Retina (tissue), 1 donor: ENCODE measurements around the gene ARL5B.
"Not testable (repeated sequence)": the region's sequence is repeated elsewhere in the genome, so short reads cannot be mapped to it uniquely, and the experiment has no call there.

ENCODE experiments used
- DNase-seq: peaks from one replicate; pipeline ENCODE4 v3.0.0-alpha.2; 2016

The ARL5B gene, protein sequence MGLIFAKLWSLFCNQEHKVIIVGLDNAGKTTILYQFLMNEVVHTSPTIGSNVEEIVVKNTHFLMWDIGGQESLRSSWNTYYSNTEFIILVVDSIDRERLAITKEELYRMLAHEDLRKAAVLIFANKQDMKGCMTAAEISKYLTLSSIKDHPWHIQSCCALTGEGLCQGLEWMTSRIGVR

DNA sequence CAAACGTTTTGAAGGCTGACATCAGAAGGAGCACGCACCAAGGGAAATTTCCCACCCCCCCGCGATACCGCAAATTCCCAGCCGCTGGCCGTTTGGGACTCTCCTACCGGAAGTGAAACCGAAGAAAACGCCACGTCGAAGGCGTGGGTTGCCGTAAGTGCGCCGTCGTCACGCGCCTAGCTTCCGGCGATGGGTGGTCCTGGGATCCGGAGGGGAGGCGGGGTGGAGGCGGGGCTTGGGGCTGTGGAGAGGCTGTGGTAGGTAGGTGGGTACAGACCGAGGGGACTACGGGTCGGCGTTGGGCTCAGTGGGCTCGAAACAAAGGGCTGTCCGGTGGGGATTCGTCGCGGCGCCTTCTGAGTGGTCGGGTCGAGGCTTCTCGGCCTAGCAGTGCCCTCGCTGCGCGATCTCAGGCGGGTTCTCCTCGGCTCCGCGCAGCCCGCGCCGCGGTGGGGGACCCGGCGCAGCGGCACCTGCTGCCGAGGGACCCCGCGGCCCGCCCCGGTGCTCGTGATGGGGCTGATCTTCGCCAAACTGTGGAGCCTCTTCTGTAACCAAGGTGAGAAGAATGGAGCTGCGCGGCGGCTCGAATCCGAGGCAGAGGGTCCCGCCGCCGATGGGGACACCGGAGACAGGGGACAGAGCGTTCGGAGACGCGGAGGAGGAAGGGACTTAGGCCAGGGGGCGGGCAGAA lies at the start of gene ARL5B:
Gene ARL5B (plus strand): TSS at position 307 of the 694 bp plus-strand sequence. CDS start 207 bp downstream, at position 514.
- DNase-seq: peak; percentile 97

DNA sequence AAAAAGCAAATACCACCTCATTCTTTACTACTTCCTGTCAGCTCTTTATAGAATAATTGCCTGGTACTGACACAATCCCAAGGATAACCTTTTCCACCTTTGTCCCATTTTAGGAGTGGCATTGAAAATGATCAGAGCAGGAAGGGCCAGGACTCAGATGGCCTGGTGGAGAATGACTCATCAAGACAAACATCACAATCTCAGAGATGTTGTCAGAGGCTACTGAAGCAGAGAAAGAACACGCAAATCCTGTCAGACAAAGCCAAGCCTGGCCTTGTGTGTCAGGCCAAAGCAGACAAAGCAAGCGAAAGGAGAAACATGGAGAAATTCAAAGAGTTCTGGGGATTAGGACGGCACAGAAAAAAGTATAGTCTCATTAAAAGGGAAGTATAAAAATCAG lies 48.7 kb upstream of the ARL5B start:
- no peak for DNase-seq

DNA sequence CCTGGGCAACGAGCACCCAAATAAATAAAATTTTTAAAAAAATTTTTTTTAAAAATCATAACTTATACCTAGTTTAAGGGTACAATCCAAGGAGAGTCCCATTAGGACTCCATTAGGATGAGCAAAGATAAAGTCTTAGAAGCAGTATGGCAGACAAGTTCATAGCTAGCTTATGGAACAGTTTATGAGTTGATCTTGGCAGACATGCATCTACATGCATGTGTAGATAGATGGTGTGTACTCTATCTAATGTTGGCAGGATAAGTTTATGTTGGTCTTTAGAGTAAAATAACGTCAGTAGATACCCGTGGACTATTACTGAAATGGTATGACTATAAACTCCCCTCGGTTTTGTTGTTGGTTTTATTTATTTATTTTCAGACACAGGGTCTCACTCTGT lies 48.1 kb upstream of the ARL5B start:
- DNase-seq: no peak

DNA sequence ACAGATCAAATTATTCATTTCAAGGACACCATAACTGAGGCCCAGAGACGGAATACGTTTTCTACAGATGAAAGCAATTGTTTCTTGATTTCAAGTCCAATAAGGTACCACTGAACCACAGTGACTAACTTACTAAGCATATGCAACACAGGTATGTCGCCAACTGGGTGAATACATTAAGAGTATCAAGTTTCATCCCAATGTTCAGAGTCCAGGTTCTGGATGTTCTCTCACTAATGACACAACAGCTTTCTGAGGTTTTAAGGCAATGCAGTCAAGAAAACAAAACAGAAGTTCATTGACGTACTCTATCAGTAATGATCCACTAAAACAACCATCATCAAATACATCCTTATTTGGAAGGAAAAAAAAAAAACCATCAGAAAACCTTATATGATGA lies 43.6 kb upstream of the ARL5B start:
- DNase-seq: no peak

DNA sequence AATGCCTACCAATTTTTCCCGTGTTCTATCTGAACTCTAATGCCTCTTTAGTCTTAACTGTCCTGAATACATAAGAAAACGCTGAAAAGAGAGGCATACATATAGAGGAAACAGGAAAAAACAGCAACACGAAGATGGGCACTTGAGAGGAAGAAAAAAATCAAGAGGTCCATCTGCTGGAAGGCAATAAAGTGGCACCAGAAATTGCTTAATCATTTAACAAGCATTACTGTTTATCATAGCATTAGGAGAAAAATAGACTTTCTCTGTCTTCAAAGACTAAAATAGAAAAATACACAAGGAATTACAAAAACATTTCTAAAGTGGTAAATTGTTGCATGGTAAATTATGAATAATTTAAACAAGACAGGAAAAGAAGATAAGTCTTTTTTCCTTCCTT lies 42.9 kb upstream of the ARL5B start:
- DNase-seq: no peak

DNA sequence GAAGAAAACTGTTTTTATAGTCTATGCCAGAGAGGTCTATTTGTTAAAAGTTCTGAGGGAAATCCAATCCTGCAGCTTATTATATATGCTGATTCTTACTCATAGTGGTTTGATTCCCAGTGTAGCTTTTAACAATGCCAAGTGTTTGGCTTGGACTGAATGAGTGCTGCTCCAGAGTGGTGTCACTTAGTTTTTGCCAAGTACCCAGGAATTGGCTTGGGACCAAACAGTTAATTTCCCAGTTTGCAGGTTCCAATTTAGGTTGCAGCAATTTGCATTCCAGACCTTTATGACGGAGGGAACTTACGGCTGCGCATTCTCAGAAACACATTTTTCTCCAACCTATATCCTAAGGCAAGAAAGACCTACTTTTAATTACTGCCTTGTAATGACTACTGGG lies 40.2 kb upstream of the ARL5B start:
- no peak for DNase-seq

DNA sequence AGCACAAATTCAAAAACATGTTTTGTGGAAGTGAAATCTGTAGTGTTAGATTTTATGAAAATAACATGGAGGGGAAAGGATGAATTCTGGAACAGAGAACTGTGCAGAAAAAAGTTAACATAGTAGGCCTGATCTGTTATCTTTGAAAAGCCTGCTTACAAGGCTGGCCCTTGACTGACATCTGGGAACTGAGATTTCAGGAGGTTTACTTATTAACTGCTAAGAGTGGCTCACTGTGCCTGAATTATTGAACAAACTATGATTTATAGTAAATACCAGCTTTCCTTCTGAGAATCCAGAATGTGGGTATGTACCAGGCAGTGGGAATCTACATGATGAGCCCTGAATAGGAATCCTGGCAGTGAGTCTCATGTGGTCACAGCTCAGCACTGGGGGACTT lies 38.4 kb upstream of the ARL5B start:
- no peak for DNase-seq

DNA sequence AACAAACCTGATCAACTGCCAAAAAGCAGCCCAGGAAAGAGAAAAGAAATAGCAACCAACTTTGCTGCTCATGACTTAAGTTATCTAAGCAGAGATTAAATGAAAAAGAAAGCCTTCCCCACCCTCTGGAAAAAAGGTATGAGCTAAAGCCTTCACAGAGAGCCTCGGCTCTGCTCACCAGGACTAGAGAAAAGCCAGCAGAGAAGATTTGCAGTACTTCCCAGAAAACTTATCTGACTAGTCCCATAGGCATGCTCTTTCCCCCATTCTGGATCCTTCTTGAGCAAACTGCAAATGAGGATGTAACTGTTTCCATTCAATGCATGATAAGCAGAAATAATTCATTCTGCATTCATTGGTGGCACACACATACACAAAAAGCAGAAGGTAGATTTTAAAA lies 35.6 kb upstream of the ARL5B start:
- not testable (repeated sequence) for DNase-seq

DNA sequence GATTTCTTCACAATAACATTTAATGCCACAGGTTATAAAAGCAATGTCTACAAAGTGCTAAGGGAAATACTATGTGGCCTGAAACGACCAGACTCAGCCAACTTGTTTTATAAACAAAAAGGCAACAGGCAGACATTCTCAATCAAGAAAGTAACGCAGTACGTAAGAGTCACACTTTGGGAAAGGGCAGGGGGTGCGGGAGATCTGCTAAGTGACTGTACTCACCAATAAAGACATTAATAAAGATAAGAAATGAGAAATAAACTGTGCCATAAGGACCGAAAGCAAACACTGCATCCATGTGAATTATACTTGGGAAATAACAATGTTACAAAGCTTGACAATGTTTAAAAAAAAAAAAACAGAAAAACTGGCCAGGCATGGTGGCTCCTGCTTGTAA lies 33.3 kb upstream of the ARL5B start:
- no peak for DNase-seq

DNA sequence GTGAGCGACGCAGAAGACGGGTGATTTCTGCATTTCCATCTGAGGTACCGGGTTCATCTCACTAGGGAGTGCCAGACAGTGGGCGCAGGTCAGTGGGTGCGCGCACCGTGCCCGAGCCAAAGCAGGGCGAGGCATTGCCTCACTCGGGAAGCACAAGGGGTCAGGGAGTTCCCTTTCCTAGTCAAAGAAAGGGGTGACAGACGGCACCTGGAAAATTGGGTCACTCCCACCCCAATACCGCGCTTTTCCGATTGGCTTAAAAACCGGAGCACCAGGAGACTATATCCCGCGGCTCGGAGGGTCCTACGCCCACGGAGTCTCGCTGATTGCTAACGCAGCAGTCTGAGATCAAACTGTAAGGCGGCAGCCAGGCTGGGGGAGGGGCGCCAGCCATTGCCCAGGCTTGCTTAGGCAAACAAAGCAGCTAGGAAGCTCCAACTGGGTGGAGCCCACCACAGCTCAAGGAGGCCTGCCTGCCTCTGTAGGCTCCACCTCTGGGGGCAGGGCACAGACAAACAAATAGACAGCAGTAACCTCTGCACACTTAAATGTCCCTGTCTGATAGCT lies 31.7 kb upstream of the ARL5B start:
- DNase-seq: peak; percentile 83

DNA sequence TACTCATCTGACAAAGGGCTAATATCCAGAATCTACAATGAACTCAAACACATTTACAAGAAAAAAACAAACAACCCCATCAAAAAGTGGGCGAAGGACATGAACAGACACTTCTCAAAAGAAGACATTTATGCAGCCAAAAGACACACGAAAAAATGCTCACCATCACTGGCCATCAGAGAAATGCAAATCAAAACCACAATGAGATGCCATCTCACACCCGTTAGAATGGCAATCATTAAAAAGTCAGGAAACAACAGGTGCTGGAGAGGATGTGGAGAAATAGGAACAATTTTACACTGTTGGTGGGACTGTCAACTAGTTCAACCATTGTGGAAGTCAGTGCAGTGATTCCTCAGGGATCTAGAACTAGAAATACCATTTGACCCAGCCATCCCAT lies 26.7 kb upstream of the ARL5B start:
- DNase-seq: not testable (repeated sequence)

DNA sequence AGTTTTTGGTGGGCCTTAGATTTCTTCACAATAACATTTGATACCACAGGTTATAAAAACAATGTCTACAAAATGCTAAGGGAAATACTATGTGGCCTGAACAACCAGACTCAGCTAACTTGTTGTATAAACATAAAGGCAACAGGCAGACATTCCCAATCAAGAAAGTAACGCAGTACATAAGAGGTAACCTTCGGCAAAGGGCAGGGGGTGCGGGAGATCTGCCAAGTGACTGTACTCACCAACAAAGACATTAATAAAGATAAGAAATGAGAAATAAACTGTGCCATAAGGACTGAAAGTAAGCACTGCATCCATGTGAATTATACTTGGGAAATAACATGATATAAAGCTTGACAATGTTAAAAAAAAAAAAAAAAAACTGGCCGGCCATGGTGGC lies 23.2 kb upstream of the ARL5B start:
- DNase-seq: no peak

DNA sequence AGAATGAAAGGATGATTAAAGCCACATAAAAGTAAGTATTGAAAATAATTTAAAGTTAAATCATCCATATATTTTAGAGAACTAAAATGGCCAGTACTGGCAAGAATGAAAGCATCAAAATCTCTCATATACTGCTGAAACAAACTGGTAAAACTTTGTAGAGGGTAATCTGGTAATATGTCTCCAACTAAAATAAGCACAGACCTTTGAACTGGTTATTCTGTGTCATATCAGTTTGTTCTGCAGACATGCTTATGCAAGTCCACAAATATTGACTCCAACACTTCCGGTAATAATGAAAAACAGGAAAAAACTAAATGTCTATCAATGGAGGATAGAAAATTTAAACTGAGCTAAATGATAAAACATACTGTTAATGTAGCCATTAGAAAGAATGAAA lies 21.8 kb upstream of the ARL5B start:
- not testable (repeated sequence) for DNase-seq

DNA sequence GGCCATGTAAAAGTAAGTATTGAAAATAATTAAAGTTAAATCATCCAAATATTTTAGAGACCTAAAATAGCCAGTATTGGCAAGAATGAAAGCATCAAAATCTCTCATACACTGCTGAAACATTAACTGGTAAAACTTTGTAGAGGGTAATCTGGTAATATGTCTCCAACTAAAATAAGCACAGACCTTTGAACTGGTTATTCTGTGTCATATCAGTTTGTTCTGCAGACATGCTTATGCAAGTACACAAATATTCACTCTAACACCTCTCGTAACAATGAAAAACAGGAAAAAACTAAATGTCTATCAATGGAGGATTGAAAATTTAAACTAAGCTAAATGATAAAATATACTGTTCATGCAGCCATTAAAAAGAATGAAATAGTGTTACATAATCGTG lies 19.5 kb upstream of the ARL5B start:
- not testable (repeated sequence) for DNase-seq

DNA sequence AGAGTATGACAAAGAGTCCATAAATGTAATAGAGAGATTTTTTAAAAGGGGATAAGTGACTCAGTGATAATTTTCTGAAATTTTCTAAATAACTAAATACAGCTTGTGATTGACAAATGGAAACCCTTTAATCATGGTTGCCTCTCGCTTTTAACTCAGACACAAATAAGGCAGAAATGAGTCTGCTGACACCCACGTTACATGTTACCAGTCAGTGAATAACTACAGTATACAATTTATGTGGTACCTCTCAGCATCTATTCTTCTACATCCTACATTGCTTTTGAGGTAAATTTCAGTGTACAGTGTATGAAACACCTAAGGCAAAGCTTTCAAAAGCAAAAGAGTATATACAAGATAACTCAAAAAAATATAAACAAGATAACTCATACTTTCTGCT lies 12.1 kb upstream of the ARL5B start:
- no peak for DNase-seq

DNA sequence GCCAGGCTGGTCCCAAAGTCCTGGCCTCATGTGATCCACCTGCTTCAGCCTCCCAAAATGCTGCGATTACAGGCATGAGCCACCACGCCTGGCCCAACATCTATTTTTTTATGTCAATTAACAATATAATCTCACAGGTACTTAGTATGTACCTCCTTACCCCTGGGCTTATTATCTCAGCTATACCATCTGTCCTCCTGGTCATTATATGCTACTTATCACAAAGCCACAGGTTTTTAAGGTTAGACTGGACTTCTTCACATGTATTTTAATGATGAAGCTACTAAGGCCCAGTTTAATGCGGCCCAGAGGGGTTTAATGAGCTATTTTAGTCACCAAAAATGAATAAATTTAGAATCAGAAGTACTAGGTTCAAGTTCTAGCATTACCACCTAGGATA lies 11.3 kb upstream of the ARL5B start:
- no peak for DNase-seq

DNA sequence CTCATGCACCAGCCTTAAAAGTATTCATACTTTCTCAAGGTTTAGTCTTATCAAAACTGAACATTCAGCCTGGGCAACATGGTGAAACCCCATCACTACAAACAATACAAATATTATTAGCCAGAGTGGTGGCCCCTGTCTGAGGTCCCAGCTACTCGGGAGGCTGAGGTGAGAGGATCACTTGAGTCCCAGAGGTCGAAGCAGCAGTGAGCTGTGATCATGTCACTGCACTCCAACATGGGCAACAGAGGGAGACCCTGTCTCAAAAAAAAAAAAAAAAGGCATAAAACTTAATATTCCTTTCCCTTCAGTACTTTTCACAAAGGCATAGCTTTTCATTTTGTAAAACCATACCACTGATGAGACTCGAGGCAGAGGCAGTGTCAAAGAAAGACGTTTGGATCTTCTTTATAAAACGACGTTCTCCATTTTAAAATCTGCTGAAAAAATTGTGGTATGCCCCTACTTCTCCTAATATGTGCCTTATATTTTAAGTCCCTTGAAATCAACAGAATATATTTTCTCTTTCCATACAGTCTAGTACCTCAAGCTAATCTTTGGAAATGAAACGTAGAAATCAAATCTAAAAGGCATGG lies 9.8 kb upstream of the ARL5B start:
- no peak for DNase-seq

DNA sequence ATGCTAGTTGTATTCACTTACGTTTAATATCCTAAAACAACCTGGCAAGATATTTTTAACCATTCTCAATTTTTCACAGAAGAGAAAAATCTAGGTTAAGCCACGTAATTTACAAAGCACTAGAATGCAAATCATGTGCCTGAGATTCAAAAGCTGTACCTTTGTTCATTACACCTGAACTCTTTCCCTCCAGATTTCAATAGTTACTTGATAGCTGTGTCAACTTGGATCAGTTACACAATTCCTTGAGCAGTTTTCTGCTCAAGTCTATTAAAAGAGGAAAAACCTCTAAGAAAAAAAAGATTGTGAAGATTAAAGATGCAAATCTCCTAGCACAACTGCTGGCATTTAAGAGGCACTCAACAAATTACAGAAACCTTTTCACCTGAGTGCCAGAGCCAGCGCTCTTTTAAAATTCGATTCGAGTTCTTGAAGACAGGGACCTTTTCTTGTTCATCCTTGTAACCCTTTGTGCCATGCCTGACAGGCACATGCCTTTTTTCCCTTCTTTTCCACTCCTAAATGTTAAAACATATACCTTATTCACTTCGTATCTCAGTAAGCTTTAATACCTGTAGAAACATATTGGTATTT lies 8.7 kb upstream of the ARL5B start:
- peak; percentile 16 for DNase-seq

DNA sequence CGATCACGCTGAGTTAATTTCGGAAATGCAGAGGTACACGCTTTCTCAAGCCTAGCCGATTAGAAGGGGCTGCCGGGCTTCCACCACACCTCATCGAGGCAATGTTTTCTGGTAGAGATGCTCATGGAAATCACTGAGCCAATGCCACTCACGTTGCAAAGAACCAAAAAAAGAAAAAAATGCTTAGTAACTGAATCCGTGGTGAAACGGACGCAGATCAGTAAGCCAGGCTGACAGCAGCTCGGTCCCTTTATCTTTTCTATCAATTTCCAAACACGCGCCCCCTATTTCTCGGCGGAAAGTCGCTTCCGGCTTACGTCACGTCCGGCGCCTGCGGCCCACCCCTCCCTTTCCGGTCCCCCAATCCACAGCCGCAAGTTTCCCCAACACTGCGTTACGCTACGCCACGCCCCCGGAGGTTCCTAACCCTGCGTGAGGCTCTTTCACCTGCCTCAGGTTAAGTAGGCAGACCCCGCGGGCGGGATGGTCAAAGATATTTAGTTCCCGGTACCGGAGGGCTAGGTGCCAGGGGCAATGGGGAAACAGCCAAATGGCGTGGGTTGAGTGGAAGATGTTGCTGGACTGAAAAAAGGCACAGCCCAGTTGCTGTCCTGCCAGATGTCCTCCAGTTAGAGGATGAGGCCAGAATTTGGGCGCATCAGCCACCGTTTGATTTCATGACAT lies 7.8 kb upstream of the ARL5B start, which contains the start of gene NSUN6:
Gene NSUN6 (minus strand): TSS at position 264 of the 684 bp plus-strand sequence. CDS start 384 bp downstream, outside the sequence.
- DNase-seq: peak; percentile 97

DNA sequence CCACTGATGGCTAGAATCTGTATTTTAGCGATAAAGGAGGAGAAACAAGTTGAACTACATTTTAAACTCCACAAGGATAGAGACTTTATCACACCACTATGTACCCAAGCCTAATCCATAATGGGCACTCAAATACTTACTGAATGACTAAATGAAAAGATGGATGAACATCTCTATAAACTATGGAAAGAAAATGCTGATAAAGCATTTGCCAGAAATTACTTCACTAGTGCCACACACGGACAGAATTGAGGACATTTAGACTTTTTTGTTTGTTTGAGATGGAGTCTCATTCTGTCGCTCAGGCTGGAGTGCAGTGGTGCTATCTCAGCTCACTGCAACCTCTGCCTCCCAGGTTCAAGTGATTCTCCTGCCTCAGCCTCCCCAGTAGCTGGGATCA lies 6.1 kb upstream of the ARL5B start:
- DNase-seq: no peak

DNA sequence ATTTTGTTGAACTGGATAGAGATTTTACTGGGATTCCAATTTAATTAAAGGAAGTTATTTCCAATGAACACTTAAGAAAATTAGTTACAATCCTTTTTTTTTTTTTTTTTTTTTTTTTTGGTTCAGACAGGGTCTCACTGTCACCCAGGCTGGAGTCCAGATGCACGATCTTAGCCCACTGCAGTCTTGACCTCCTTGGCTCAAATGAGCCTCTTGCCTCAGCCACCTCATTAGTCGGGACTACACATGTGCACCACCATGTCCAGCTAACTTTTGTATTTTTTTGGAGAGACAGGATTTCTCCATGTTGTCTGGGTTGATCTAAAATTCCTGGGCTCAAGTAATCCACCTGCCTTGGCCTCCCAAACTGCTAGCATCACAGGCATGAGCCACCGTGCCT lies 2.5 kb upstream of the ARL5B start:
- DNase-seq: no peak

DNA sequence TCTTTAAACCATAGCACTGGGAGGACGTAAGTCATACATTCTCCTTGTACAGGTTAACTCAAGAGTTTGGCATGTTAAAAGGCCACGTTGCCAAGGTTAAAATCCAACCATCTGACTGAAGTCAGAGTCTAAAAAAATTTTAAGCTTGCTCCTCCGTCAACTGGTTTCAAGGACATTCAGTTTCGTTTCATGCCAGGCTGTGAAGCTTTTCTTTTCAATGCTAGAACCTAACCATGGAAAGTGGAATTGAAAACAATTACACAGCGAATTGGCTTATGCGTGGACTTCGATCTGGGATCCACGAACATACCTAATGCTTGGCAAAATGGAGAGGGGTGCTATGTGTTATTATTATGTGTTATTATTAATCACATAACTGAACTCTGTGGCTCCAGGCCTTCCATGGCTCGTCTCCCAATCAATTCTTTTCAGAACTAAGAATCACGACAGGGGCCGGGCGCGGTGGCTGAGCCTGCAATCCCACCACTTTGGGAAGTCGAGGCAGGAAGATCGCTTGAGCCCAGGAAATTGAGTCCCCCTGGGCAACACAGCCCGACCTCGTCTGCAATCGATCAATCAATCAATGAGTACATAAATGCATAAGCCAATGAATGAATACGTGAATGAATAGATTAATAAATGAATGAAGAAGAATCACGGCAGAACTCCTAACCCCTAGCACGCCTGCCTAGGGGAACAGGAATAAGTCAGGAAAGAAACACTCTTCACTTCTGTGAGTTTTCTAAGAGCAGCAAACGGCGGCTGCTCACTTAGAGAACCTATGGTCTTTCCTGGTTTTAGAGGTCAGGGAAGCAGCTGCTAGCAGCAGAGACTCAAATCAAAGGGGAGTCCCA lies 733 bp upstream of the ARL5B start:
- DNase-seq: no peak
